Measurements from ENCODE around the gene IL6. TPM values are rescaled to one million over a fixed set of nuclear protein-coding genes. Genes with fewer than 3 reads are reported as not detected.

Gene IL6
- polyA plus RNA-seq, 2 of the 4 experiments (the other 2 are of a cell fraction): 1.3 to 2.9 TPM

DNA sequence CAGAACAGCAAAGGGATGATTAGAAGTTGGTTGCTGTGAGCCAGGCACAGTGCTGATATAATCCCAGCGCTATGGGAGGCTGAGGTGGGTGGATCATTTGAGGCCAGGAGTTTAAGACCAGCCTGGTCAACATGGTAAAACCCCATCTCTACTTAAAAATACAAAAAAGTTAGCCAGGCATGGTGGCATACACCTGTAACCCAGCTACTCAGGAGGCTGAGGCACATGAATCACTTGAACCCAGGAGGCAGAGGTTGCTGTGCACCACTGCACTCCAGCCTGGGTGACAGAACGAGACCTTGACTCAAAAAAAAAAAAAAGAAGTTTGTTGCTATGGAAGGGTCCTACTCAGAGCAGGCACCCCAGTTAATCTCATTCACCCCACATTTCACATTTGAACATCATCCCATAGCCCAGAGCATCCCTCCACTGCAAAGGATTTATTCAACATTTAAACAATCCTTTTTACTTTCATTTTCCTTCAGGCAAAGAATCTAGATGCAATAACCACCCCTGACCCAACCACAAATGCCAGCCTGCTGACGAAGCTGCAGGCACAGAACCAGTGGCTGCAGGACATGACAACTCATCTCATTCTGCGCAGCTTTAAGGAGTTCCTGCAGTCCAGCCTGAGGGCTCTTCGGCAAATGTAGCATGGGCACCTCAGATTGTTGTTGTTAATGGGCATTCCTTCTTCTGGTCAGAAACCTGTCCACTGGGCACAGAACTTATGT is 4.1 kb downstream of the IL6 start (continued):
- TF ChIP-seq CHD2 (IDR thresholded peaks at IDR 0.05; ENCODE audit: low read length, partially characterized antibody) (no peak), ZC3H11A (IDR thresholded peaks at IDR 0.05) (no peak)

DNA sequence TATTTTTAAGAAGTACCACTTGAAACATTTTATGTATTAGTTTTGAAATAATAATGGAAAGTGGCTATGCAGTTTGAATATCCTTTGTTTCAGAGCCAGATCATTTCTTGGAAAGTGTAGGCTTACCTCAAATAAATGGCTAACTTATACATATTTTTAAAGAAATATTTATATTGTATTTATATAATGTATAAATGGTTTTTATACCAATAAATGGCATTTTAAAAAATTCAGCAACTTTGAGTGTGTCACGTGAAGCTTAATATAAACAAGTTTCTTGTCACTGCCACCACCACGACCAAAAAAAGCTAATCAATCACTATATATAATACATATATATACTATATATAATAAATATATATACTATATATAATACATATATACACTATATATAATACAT is 4.8 kb downstream of the IL6 start:
- TF ChIP-seq CBX8 (IDR thresholded peaks at IDR 0.05) (no peak), PHF8 (IDR thresholded peaks at IDR 0.05; ENCODE audit: borderline replicate concordance, low read depth) (no peak), HOXA7 (CRISPR knock-in tag; IDR thresholded peaks at IDR 0.05) (no peak), JUNB (IDR thresholded peaks at IDR 0.05) (no peak)
- TF ChIP-seq, protein P1, sequence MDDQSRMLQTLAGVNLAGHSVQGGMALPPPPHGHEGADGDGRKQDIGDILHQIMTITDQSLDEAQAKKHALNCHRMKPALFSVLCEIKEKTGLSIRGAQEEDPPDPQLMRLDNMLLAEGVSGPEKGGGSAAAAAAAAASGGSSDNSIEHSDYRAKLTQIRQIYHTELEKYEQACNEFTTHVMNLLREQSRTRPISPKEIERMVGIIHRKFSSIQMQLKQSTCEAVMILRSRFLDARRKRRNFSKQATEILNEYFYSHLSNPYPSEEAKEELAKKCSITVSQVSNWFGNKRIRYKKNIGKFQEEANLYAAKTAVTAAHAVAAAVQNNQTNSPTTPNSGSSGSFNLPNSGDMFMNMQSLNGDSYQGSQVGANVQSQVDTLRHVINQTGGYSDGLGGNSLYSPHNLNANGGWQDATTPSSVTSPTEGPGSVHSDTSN (IDR thresholded peaks at IDR 0.05): no peak

DNA sequence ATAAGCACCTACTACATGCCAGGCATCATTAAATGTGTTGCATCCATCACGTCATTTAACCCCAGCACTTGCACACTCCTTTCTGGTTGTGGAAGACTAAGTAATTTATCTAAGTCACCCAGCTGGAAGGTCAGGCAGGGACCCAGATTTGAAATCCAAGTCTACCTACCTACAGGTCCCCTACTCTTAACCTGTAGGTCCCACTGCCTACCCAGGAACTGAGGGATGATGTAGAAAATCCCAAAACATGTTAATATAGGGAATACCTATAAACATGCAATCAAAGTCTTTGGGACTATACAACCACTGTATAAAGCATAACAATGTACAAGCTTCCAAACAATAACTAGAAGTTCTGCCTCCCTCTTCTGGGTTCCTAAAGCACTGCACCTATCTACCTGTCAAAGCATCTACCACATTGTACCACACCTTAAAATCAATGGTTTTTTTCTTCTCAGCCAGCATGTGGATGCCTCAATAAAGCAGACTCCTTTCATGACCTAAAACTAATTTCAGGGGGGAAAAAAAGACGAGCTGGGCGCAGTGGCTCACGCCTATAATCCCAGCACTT is 5.6 kb downstream of the IL6 start:
- H3K9me3 ChIP-seq: no peaks in the 10 kb centered on the region
- no peak for TF ChIP-seq ZSCAN20 (CRISPR knock-in tag; IDR thresholded peaks at IDR 0.05)
- TF ChIP-seq RAD21 (conservative IDR thresholded peaks at IDR 0.05 in 1 of 2, IDR thresholded peaks at IDR 0.05 in 1 of 2): peak; percentile 45 to 53; a peak in 4 of 5 replicates
- TF ChIP-seq, protein P2, sequence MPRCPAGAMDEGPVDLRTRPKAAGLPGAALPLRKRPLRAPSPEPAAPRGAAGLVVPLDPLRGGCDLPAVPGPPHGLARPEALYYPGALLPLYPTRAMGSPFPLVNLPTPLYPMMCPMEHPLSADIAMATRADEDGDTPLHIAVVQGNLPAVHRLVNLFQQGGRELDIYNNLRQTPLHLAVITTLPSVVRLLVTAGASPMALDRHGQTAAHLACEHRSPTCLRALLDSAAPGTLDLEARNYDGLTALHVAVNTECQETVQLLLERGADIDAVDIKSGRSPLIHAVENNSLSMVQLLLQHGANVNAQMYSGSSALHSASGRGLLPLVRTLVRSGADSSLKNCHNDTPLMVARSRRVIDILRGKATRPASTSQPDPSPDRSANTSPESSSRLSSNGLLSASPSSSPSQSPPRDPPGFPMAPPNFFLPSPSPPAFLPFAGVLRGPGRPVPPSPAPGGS (IDR thresholded peaks at IDR 0.05): no peak
- TF ChIP-seq SMC3 (IDR thresholded peaks at IDR 0.05): peak; percentile 52; the same call in 2 of the 3 replicates
- TF ChIP-seq JUN (IDR thresholded peaks at IDR 0.05): no peak
- TF ChIP-seq CBX2 (IDR thresholded peaks at IDR 0.05; ENCODE audit: borderline replicate concordance, low read depth): no peak
- TF ChIP-seq, protein P3, sequence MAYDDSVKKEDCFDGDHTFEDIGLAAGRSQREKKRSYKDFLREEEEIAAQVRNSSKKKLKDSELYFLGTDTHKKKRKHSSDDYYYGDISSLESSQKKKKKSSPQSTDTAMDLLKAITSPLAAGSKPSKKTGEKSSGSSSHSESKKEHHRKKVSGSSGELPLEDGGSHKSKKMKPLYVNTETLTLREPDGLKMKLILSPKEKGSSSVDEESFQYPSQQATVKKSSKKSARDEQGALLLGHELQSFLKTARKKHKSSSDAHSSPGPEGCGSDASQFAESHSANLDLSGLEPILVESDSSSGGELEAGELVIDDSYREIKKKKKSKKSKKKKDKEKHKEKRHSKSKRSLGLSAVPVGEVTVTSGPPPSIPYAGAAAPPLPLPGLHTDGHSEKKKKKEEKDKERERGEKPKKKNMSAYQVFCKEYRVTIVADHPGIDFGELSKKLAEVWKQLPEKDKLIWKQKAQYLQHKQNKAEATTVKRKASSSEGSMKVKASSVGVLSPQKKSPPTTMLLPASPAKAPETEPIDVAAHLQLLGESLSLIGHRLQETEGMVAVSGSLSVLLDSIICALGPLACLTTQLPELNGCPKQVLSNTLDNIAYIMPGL (CRISPR knock-in tag; IDR thresholded peaks at IDR 0.05; ENCODE audit: borderline replicate concordance): no peak
- TF ChIP-seq CHD2 (IDR thresholded peaks at IDR 0.05; ENCODE audit: low read length, partially characterized antibody): no peak
- no peak for TF ChIP-seq HOXA7 (CRISPR knock-in tag; IDR thresholded peaks at IDR 0.05)
- TF ChIP-seq, protein P4, sequence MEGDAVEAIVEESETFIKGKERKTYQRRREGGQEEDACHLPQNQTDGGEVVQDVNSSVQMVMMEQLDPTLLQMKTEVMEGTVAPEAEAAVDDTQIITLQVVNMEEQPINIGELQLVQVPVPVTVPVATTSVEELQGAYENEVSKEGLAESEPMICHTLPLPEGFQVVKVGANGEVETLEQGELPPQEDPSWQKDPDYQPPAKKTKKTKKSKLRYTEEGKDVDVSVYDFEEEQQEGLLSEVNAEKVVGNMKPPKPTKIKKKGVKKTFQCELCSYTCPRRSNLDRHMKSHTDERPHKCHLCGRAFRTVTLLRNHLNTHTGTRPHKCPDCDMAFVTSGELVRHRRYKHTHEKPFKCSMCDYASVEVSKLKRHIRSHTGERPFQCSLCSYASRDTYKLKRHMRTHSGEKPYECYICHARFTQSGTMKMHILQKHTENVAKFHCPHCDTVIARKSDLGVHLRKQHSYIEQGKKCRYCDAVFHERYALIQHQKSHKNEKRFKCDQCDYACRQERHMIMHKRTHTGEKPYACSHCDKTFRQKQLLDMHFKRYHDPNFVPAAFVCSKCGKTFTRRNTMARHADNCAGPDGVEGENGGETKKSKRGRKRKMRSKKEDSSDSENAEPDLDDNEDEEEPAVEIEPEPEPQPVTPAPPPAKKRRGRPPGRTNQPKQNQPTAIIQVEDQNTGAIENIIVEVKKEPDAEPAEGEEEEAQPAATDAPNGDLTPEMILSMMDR (IDR thresholded peaks at IDR 0.05): peak; percentile 34; the same call in 2 of the 3 replicates
- TF ChIP-seq PHF8 (IDR thresholded peaks at IDR 0.05; ENCODE audit: borderline replicate concordance, low read depth): no peak
- CTCF ChIA-PET: interaction anchor here (0.6 to 19.8 kb wide), 17 partner anchors 9 to 323 kb away, joined by 3 to 477 read pairs (median 4); no protein-coding TSS in a partner anchor
- 39% methylated on average over 4 of the region's 4 CpGs for WGBS (ENCODE audit: missing lambda C conversion rate)
- no peak overlapping the region for H3K4me3 ChIP-seq
- peak in 1 of 2 experiments; percentile 28 for DNase-seq (ENCODE audit: low read depth in 1 of 2, low spot score in 1 of 2)
- peaks cover 9% of the 10 kb centered on the region; the same call in 1 of the 3 replicates for H3K4me1 ChIP-seq
- POLR2A ChIA-PET: interaction anchor here (0.8 to 1.4 kb wide), 2 partner anchors 171 to 172 kb away, joined by 5 to 8 read pairs; no protein-coding TSS in a partner anchor
- H3K27ac ChIP-seq: no peak overlapping the region
- peak; percentile 60 to 65; a peak in 4 of 6 replicates for ATAC-seq
- FAIRE-seq: no peak
- H3K4me2 ChIP-seq: no peak overlapping the region

More for the DNA sequence above, 4.8 kb downstream of the IL6 start:
- FAIRE-seq (no peak), DNase-seq (ENCODE audit: low read depth in 1 of 2, low spot score in 1 of 2) (no peak), ATAC-seq (no peak)
- no peaks in the 10 kb centered on the region for H3K9me3 ChIP-seq
- no peak overlapping the region for H3K27ac ChIP-seq
- H3K4me3 ChIP-seq: no peak overlapping the region
- CTCF ChIA-PET: interaction anchor here (0.6 to 19.8 kb wide), 6 partner anchors 10 to 324 kb away, joined by 3 to 477 read pairs (median 6); no protein-coding TSS in a partner anchor
- peak overlapping the region; percentile 60; the same call in 2 of the 3 replicates for H3K4me2 ChIP-seq
- H3K4me1 ChIP-seq: peaks cover 17% of the 10 kb centered on the region
- POLR2A ChIA-PET: interaction anchor here (0.9 to 1.4 kb wide), 2 partner anchors 170 to 171 kb away, joined by 4 to 5 read pairs; no protein-coding TSS in a partner anchor
- WGBS (ENCODE audit: missing lambda C conversion rate): 68% methylated on average over 2 of the region's 2 CpGs

Measured in A549 (cell line).